H1 (cell line): ENCODE results near the gene ERAP2. TPM values are rescaled to one million over a fixed set of nuclear protein-coding genes. Genes with fewer than 3 reads are reported as not detected.

ENCODE experiments used
- BRCA1 ChIP-seq: IDR thresholded peaks from 2 replicates; pipeline ENCODE4 v1.6.1; 2012; ENCODE audit warnings: low read depth, low read length, improper control_type of control experiment
- CREB1 ChIP-seq: IDR thresholded peaks from 2 replicates; pipeline ENCODE4 v1.6.1; 2012; ENCODE audit warnings: inconsistent platforms
- POLR2AphosphoS5 ChIP-seq: IDR thresholded peaks from 2 replicates; pipeline ENCODE4 v1.6.1; 2011; ENCODE audit warnings: low read depth, low read length
- RXRA ChIP-seq: IDR thresholded peaks from 2 replicates; pipeline ENCODE4 v1.6.1; 2011; ENCODE audit warnings: low read depth, mild to moderate bottlenecking, low read length, moderate library complexity; ENCODE audit not compliant: insufficient read depth
- SIN3A ChIP-seq, 2 experiments: IDR thresholded peaks in 1 of 2; conservative IDR thresholded peaks in 1 of 2; 2 replicates each; pipeline ENCODE4 v1.6.1; 2011 to 2012; ENCODE audit warnings: low read length in 2 of 2, improper control_type of control experiment in 1 of 2, low read depth in 1 of 2, mild to moderate bottlenecking in 1 of 2
- SP1 ChIP-seq: IDR thresholded peaks from 2 replicates; pipeline ENCODE4 v1.6.1; 2011; ENCODE audit warnings: low read depth, low read length
- SUZ12 ChIP-seq: fragments of 200-600 bp; sonication (generic); IDR thresholded peaks from 2 replicates; pipeline ENCODE4 v1.6.1; 2012; ENCODE audit warnings: mild to moderate bottlenecking, inconsistent platforms, low read length, moderate library complexity, mixed read lengths
- TAF1 ChIP-seq: IDR thresholded peaks from 2 replicates; pipeline ENCODE4 v1.6.1; 2011; ENCODE audit warnings: mild to moderate bottlenecking, low read depth, low read length
- YY1 ChIP-seq: IDR thresholded peaks from 2 replicates; pipeline ENCODE4 v1.6.1; 2011; ENCODE audit warnings: low read depth, mild to moderate bottlenecking, low read length
- polyA plus RNA-seq, 7 experiments: library from polyadenylated mRNA; depleted of rRNA in 3 of 7; stranded (reverse) in 5 of 7; unstranded in 2 of 7; fragments of >200 nt in 5 of 7; fragments of 200-250 nt in 2 of 7; gene quantifications; 1 replicate in 5 of 7; 2 replicates in 1 of 7; 4 replicates in 1 of 7; pipeline versions ENCODE4 v1.2.1 to v1.2.3, GENCODE V29; 2011 to 2013; ENCODE audit warnings: missing spikeins in 2 of 7, mixed read lengths in 2 of 7
- total RNA-seq: library from RNA; stranded (reverse); fragmentation: NEBNext Ultra II Directional; extraction: Animal tissue kit (Norgen Biotek cat#: 25700); gene quantifications from 2 replicates; pipeline ENCODE4 v1.2.1, GENCODE V29; 2021
- TF ChIP-seq, protein P1 (sequence below): fragments of 300-600 bp; sonication (generic); IDR thresholded peaks from 2 replicates; pipeline ENCODE4 v1.7.1; 2012; ENCODE audit warnings: low read length, moderate library complexity, mild to moderate bottlenecking, inconsistent platforms; ENCODE audit not compliant: insufficient replicate concordance

The ERAP2 gene
- total and polyA plus RNA-seq, 2 of the 8 experiments (the other 6 are each of a cell fraction or from before 2014, with no cell fraction given), result 0.14 TPM; not detected in 1

GRCh38 chr5:96859375-96859774, 16.9 kb upstream of the ERAP2 start (continued):
- TF ChIP-seq, protein P1, sequence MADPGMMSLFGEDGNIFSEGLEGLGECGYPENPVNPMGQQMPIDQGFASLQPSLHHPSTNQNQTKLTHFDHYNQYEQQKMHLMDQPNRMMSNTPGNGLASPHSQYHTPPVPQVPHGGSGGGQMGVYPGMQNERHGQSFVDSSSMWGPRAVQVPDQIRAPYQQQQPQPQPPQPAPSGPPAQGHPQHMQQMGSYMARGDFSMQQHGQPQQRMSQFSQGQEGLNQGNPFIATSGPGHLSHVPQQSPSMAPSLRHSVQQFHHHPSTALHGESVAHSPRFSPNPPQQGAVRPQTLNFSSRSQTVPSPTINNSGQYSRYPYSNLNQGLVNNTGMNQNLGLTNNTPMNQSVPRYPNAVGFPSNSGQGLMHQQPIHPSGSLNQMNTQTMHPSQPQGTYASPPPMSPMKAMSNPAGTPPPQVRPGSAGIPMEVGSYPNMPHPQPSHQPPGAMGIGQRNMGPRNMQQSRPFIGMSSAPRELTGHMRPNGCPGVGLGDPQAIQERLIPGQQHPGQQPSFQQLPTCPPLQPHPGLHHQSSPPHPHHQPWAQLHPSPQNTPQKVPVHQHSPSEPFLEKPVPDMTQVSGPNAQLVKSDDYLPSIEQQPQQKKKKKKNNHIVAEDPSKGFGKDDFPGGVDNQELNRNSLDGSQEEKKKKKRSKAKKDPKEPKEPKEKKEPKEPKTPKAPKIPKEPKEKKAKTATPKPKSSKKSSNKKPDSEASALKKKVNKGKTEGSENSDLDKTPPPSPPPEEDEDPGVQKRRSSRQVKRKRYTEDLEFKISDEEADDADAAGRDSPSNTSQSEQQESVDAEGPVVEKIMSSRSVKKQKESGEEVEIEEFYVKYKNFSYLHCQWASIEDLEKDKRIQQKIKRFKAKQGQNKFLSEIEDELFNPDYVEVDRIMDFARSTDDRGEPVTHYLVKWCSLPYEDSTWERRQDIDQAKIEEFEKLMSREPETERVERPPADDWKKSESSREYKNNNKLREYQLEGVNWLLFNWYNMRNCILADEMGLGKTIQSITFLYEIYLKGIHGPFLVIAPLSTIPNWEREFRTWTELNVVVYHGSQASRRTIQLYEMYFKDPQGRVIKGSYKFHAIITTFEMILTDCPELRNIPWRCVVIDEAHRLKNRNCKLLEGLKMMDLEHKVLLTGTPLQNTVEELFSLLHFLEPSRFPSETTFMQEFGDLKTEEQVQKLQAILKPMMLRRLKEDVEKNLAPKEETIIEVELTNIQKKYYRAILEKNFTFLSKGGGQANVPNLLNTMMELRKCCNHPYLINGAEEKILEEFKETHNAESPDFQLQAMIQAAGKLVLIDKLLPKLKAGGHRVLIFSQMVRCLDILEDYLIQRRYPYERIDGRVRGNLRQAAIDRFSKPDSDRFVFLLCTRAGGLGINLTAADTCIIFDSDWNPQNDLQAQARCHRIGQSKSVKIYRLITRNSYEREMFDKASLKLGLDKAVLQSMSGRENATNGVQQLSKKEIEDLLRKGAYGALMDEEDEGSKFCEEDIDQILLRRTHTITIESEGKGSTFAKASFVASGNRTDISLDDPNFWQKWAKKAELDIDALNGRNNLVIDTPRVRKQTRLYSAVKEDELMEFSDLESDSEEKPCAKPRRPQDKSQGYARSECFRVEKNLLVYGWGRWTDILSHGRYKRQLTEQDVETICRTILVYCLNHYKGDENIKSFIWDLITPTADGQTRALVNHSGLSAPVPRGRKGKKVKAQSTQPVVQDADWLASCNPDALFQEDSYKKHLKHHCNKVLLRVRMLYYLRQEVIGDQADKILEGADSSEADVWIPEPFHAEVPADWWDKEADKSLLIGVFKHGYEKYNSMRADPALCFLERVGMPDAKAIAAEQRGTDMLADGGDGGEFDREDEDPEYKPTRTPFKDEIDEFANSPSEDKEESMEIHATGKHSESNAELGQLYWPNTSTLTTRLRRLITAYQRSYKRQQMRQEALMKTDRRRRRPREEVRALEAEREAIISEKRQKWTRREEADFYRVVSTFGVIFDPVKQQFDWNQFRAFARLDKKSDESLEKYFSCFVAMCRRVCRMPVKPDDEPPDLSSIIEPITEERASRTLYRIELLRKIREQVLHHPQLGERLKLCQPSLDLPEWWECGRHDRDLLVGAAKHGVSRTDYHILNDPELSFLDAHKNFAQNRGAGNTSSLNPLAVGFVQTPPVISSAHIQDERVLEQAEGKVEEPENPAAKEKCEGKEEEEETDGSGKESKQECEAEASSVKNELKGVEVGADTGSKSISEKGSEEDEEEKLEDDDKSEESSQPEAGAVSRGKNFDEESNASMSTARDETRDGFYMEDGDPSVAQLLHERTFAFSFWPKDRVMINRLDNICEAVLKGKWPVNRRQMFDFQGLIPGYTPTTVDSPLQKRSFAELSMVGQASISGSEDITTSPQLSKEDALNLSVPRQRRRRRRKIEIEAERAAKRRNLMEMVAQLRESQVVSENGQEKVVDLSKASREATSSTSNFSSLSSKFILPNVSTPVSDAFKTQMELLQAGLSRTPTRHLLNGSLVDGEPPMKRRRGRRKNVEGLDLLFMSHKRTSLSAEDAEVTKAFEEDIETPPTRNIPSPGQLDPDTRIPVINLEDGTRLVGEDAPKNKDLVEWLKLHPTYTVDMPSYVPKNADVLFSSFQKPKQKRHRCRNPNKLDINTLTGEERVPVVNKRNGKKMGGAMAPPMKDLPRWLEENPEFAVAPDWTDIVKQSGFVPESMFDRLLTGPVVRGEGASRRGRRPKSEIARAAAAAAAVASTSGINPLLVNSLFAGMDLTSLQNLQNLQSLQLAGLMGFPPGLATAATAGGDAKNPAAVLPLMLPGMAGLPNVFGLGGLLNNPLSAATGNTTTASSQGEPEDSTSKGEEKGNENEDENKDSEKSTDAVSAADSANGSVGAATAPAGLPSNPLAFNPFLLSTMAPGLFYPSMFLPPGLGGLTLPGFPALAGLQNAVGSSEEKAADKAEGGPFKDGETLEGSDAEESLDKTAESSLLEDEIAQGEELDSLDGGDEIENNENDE, result no peak
- TF ChIP-seq YY1, result no peak
- no peak for TF ChIP-seq POLR2AphosphoS5
- TF ChIP-seq TAF1, result no peak
- TF ChIP-seq SIN3A (conservative IDR thresholded peaks at IDR 0.05 in 1 of 2, IDR thresholded peaks at IDR 0.05 in 1 of 2; ENCODE audit: low read depth in 1 of 2, low read length in 2 of 2), result no peak
- TF ChIP-seq BRCA1, result no peak
- no peak for TF ChIP-seq SUZ12
- no peak for TF ChIP-seq CREB1
- TF ChIP-seq RXRA, result no peak
- TF ChIP-seq SP1, result no peak
